Islet of Langerhans (tissue), 1 donor: ENCODE results near the gene ZNF621.
"Not testable (repeated sequence)": the region's sequence is repeated elsewhere in the genome, so short reads cannot be mapped to it uniquely, and the experiment has no call there.

Experiments
- FAIRE-seq: peaks from one replicate; lab custom pipeline; 2011; peaks lifted over from hg19 to GRCh38; lab: Jason Lieb, UNC

ZNF621 gene

GRCh38 chr3:40546816-40547215, 22.1 kb downstream of the ZNF621 start:
- no peak for FAIRE-seq

- no peak for FAIRE-seq
Observed at GRCh38 chr3:40550167-40550566, 25.4 kb downstream of the ZNF621 start.

GRCh38 chr3:40557575-40558161, 32.9 kb downstream of the ZNF621 start:
- FAIRE-seq = no peak

- not testable (repeated sequence) for FAIRE-seq
Observed at GRCh38 chr3:40562482-40562881, 37.7 kb downstream of the ZNF621 start.

GRCh38 chr3:40565629-40566028, 40.9 kb downstream of the ZNF621 start:
- FAIRE-seq = not testable (repeated sequence)

- no peak for FAIRE-seq
Observed at GRCh38 chr3:40566694-40567093, 41.9 kb downstream of the ZNF621 start.

GRCh38 chr3:40572588-40572987, 47.8 kb downstream of the ZNF621 start:
- FAIRE-seq = no peak

GRCh38 chr3:40574050-40574449, 49.3 kb downstream of the ZNF621 start:
- no peak for FAIRE-seq

GRCh38 chr3:40574661-40575060, 49.9 kb downstream of the ZNF621 start:
- no peak for FAIRE-seq

GRCh38 chr3:40576396-40576795, 51.6 kb downstream of the ZNF621 start:
- FAIRE-seq = no peak

- FAIRE-seq = no peak
Observed at GRCh38 chr3:40580494-40581091, 55.8 kb downstream of the ZNF621 start.

- no peak for FAIRE-seq
Observed at GRCh38 chr3:40581166-40581565, 56.4 kb downstream of the ZNF621 start.

- FAIRE-seq = no peak
Observed at GRCh38 chr3:40582401-40583027, 57.8 kb downstream of the ZNF621 start.

- no peak for FAIRE-seq
Observed at GRCh38 chr3:40583691-40584090, 58.9 kb downstream of the ZNF621 start.

- FAIRE-seq = no peak
Observed at GRCh38 chr3:40584625-40585189, 59.9 kb downstream of the ZNF621 start.

- no peak for FAIRE-seq
Observed at GRCh38 chr3:40585381-40586016, 60.7 kb downstream of the ZNF621 start.

- FAIRE-seq = no peak
Observed at GRCh38 chr3:40586901-40587300, 62.1 kb downstream of the ZNF621 start.

GRCh38 chr3:40588406-40588805, 63.6 kb downstream of the ZNF621 start:
- no peak for FAIRE-seq
